GM12873 (cell line): Measurements from ENCODE around the gene ISM1.

Experiments used
- CTCF ChIP-seq: IDR thresholded peaks from 2 replicates; pipeline ENCODE4 v1.5.1; 2012; ENCODE audit warnings: low read depth, mild to moderate bottlenecking, moderate library complexity, low read length, control low read depth; ENCODE audit not compliant: insufficient read depth; ENCODE audit errors: missing control alignments

Gene ISM1

GRCh38 chr20:13305284-13305683 is 84.2 kb downstream of the ISM1 start:
- TF ChIP-seq CTCF: no peak

- TF ChIP-seq CTCF: no peak
Observed at GRCh38 chr20:13307562-13308163, 86.6 kb downstream of the ISM1 start.

- no peak for TF ChIP-seq CTCF
Observed at GRCh38 chr20:13312300-13312699, 91.2 kb downstream of the ISM1 start.

GRCh38 chr20:13313201-13313600 is 92.1 kb downstream of the ISM1 start:
- no peak for TF ChIP-seq CTCF

GRCh38 chr20:13317439-13317838 is 96.4 kb downstream of the ISM1 start:
- TF ChIP-seq CTCF: no peak

GRCh38 chr20:13318871-13319521 is 97.9 kb downstream of the ISM1 start:
- TF ChIP-seq CTCF: no peak

GRCh38 chr20:13320702-13321101 is 99.6 kb downstream of the ISM1 start:
- TF ChIP-seq CTCF: no peak

- no peak for TF ChIP-seq CTCF
Observed at GRCh38 chr20:13321416-13321815, 100.3 kb downstream of the ISM1 start.
